ENCODE data around the gene DOCK10. TPM values are rescaled to one million over a fixed set of nuclear protein-coding genes. Genes with fewer than 3 reads are reported as not detected.

The DOCK10 gene
- total RNA-seq, 1 donor from 2014 or later = 172 TPM

- Mint-ChIP-seq H3K9me3 (peaks cover 11% of the 10 kb centered on the region), H3K4me3 (no peak overlapping the region), H3K27me3 (peaks cover 4% of the 10 kb centered on the region), H3K4me1 (no peaks in the 10 kb centered on the region), H3K27ac (no peak overlapping the region), H3K36me3 (ENCODE audit: low read depth) (no peaks in the 10 kb centered on the region)
- DNase-seq (no peak), ATAC-seq (ENCODE audit: low read depth) (no peak)
- ChIA-PET POLR2A (no interaction called here), CTCF (no interaction called here)
- no peak for TF ChIP-seq CTCF (IDR thresholded peaks at IDR 0.05)
- intact Hi-C loops (cut with micrococcal nuclease) = no loop called here
Measured at GRCh38 chr2:225064928-225065327, 22.7 kb upstream of the DOCK10 start.

GRCh38 chr2:225064362-225064761 lies 22.1 kb upstream of the DOCK10 start:
- no peaks in the 10 kb centered on the region for H3K4me1 Mint-ChIP-seq
- DNase-seq (no peak), ATAC-seq (ENCODE audit: low read depth) (no peak)
- no peak for TF ChIP-seq CTCF (IDR thresholded peaks at IDR 0.05)
- H3K36me3 Mint-ChIP-seq (ENCODE audit: low read depth) = no peaks in the 10 kb centered on the region
- intact Hi-C loops (cut with micrococcal nuclease) = no loop called here
- POLR2A ChIA-PET = no interaction called here
- CTCF ChIA-PET = no interaction called here
- H3K27me3 Mint-ChIP-seq = peaks cover 4% of the 10 kb centered on the region
- H3K4me3 Mint-ChIP-seq = no peak overlapping the region
- H3K9me3 Mint-ChIP-seq = peaks cover 11% of the 10 kb centered on the region
- H3K27ac Mint-ChIP-seq = no peak overlapping the region

- H3K4me3 Mint-ChIP-seq = no peak overlapping the region
- DNase-seq = no peak
- no peak for ATAC-seq (ENCODE audit: low read depth)
- TF ChIP-seq CTCF (IDR thresholded peaks at IDR 0.05) = no peak
- no peak overlapping the region for H3K27ac Mint-ChIP-seq
- ChIA-PET POLR2A (interaction anchor here (0.5 kb wide), 1 partner anchor 714 kb away, joined by 5 read pairs; no protein-coding TSS in a partner anchor), CTCF (interaction anchor here (1.3 kb wide), 1 partner anchor 54 kb away, joined by 5 read pairs; no protein-coding TSS in a partner anchor)
- H3K27me3 Mint-ChIP-seq = no peaks in the 10 kb centered on the region
- intact Hi-C loops (cut with micrococcal nuclease) = loop anchor here (2.0 kb wide), 1 partner anchor 14 kb away; the partner anchor contains the start of gene DOCK10
- peaks cover 5% of the 10 kb centered on the region for H3K4me1 Mint-ChIP-seq
- no peaks in the 10 kb centered on the region for H3K9me3 Mint-ChIP-seq
- H3K36me3 Mint-ChIP-seq (ENCODE audit: low read depth) = no peaks in the 10 kb centered on the region
Measured at GRCh38 chr2:225056330-225057073, 14.2 kb upstream of the DOCK10 start.

- CTCF ChIA-PET = interaction anchor here (1.3 kb wide), 1 partner anchor 53 kb away, joined by 5 read pairs; no protein-coding TSS in a partner anchor
Measured at GRCh38 chr2:225055714-225056113, 13.4 kb upstream of the DOCK10 start.

More at GRCh38 chr2:225055714-225056113, 13.4 kb upstream of the DOCK10 start:
- TF ChIP-seq CTCF (IDR thresholded peaks at IDR 0.05) = no peak
- ATAC-seq (ENCODE audit: low read depth) (no peak), DNase-seq (no peak)
- no peaks in the 10 kb centered on the region for H3K36me3 Mint-ChIP-seq (ENCODE audit: low read depth)
- H3K9me3 Mint-ChIP-seq = no peaks in the 10 kb centered on the region
- no peak overlapping the region for H3K4me3 Mint-ChIP-seq
- POLR2A ChIA-PET = no interaction called here
- H3K27me3 Mint-ChIP-seq = peaks cover under 1% of the 10 kb centered on the region
- intact Hi-C loops (cut with micrococcal nuclease) = loop anchor here (2.0 kb wide), 1 partner anchor 13 kb away; the partner anchor contains the start of gene DOCK10
- peaks cover 9% of the 10 kb centered on the region for H3K4me1 Mint-ChIP-seq
- H3K27ac Mint-ChIP-seq = no peak overlapping the region
